ENCODE results near the gene PCSK1N.

GRCh38 chrX:48793935-48794334 is 41.5 kb downstream of the PCSK1N start:
- TF ChIP-seq ZNF70 (CRISPR knock-in tag; IDR thresholded peaks at IDR 0.05) = no peak
- no peak for TF ChIP-seq CREB5 (CRISPR knock-in tag; IDR thresholded peaks at IDR 0.05; ENCODE audit: low read depth)
- no peak for TF ChIP-seq ZFP3 (CRISPR knock-in tag; IDR thresholded peaks at IDR 0.05)
- no peak for TF ChIP-seq TOX (CRISPR knock-in tag; IDR thresholded peaks at IDR 0.05; ENCODE audit: borderline replicate concordance)
- TF ChIP-seq ZFP30 (CRISPR knock-in tag; IDR thresholded peaks at IDR 0.05) = no peak
- TF ChIP-seq ZNF565 (CRISPR knock-in tag; conservative IDR thresholded peaks at IDR 0.05; ENCODE audit: low read depth) = no peak
- no peak for TF ChIP-seq CSDC2 (CRISPR knock-in tag; IDR thresholded peaks at IDR 0.05)
- TF ChIP-seq ISL1 (CRISPR knock-in tag; IDR thresholded peaks at IDR 0.05) = no peak
- no peak for TF ChIP-seq TCF4 (CRISPR knock-in tag; IDR thresholded peaks at IDR 0.05; ENCODE audit: borderline replicate concordance)
- no peak for TF ChIP-seq PPARA (CRISPR knock-in tag; IDR thresholded peaks at IDR 0.05; ENCODE audit: borderline replicate concordance)
- no peak for TF ChIP-seq GLIS3 (CRISPR knock-in tag; IDR thresholded peaks at IDR 0.05)
- no peak for TF ChIP-seq RARB (CRISPR knock-in tag; IDR thresholded peaks at IDR 0.05)
- no peak for TF ChIP-seq ZC3H10 (CRISPR knock-in tag; IDR thresholded peaks at IDR 0.05)
- TF ChIP-seq ESRRG (CRISPR knock-in tag; IDR thresholded peaks at IDR 0.05) = no peak
